Suprapubic skin (tissue), 2 donors: ENCODE measurements around the gene SRSF3.

Experiments used
- EP300 ChIP-seq: sonication (generic); formaldehyde crosslinking; IDR thresholded peaks from one replicate; pipeline ENCODE4 v1.6.1; 2017; ENCODE audit warnings: antibody characterized with exemption
- POLR2A ChIP-seq, 2 donors: fragments of 450-650 bp; IDR thresholded peaks; one replicate each; pipeline ENCODE4 v1.6.1; 2017; ENCODE audit warnings: antibody characterized with exemption in 2 of 2, mild to moderate bottlenecking in 2 of 2, moderate library complexity in 2 of 2

- TF ChIP-seq POLR2A (IDR thresholded peaks at IDR 0.05): no peak
- no peak for TF ChIP-seq EP300
These were observed 5.6 kb downstream of the SRSF3 start for GRCh38 chr6:36599791-36600209.
